HepG2 (cell line): ENCODE results near the gene RETREG2. TPM values are rescaled to one million over a fixed set of nuclear protein-coding genes. Genes with fewer than 3 reads are reported as not detected.

ENCODE experiments used
- ASH2L ChIP-seq: fragments of 300-600, 200-600 bp; sonication (generic); IDR thresholded peaks from 2 replicates; pipeline ENCODE4 v1.7.0; 2017; ENCODE audit warnings: low read depth, mild to moderate bottlenecking, moderate library complexity, mixed read lengths, low read length; ENCODE audit not compliant: insufficient read length
- CERS6 ChIP-seq: sonication (generic); formaldehyde crosslinking; IDR thresholded peaks from 2 replicates; pipeline ENCODE4 v1.5.0; 2020; ENCODE audit warnings: missing genetic modification reagents
- GLI4 ChIP-seq: sonication (generic); formaldehyde crosslinking; IDR thresholded peaks from 2 replicates; pipeline ENCODE4 v1.5.1; 2020; ENCODE audit warnings: missing genetic modification reagents, mild to moderate bottlenecking, moderate library complexity, borderline replicate concordance
- KDM5B ChIP-seq: sonication (generic); formaldehyde crosslinking; IDR thresholded peaks from 2 replicates; pipeline ENCODE4 v1.4.0; 2020; ENCODE audit warnings: missing genetic modification reagents, mild to moderate bottlenecking, borderline replicate concordance
- MED8 ChIP-seq: sonication (generic); formaldehyde crosslinking; IDR thresholded peaks from 2 replicates; pipeline ENCODE4 v1.8.1; 2023; ENCODE audit warnings: mild to moderate bottlenecking, missing genetic modification reagents; ENCODE audit not compliant: insufficient replicate concordance
- MEIS1 ChIP-seq: sonication (generic); formaldehyde crosslinking; IDR thresholded peaks from 2 replicates; pipeline ENCODE4 v1.9.0; 2021; ENCODE audit warnings: mild to moderate bottlenecking, missing genetic modification reagents, moderate library complexity, borderline replicate concordance
- NFATC3 ChIP-seq: sonication (generic); formaldehyde crosslinking; IDR thresholded peaks from 2 replicates; pipeline ENCODE4 v1.5.1; 2020; ENCODE audit warnings: mild to moderate bottlenecking, missing genetic modification reagents
- RXRA ChIP-seq: sonication (generic); formaldehyde crosslinking; IDR thresholded peaks from 2 replicates; pipeline ENCODE4 v1.5.1; 2020; ENCODE audit warnings: missing genetic modification reagents
- THAP9 ChIP-seq: sonication (generic); formaldehyde crosslinking; IDR thresholded peaks from 2 replicates; pipeline ENCODE4; 2020; ENCODE audit warnings: missing genetic modification reagents, mild to moderate bottlenecking, borderline replicate concordance
- TSC22D2 ChIP-seq: sonication (generic); formaldehyde crosslinking; IDR thresholded peaks from 2 replicates; pipeline ENCODE4 v1.5.1; 2020; ENCODE audit warnings: missing genetic modification reagents, mild to moderate bottlenecking, borderline replicate concordance
- WIZ ChIP-seq: sonication (generic); formaldehyde crosslinking; IDR thresholded peaks from 2 replicates; pipeline ENCODE4 v1.5.1; 2020; ENCODE audit warnings: mild to moderate bottlenecking, missing genetic modification reagents
- ZBTB25 ChIP-seq: IDR thresholded peaks from 2 replicates; pipeline ENCODE4 v1.6.1; 2018; ENCODE audit warnings: missing genetic modification reagents
- ZMYM2 ChIP-seq: sonication (generic); formaldehyde crosslinking; IDR thresholded peaks from 2 replicates; pipeline ENCODE4 v1.8.0; 2022; ENCODE audit warnings: mild to moderate bottlenecking, missing genetic modification reagents
- ZNF224 ChIP-seq: sonication (generic); formaldehyde crosslinking; IDR thresholded peaks from 2 replicates; pipeline ENCODE4 v1.5.0; 2020; ENCODE audit warnings: mild to moderate bottlenecking, missing genetic modification reagents
- ZNF33A ChIP-seq: sonication (generic); formaldehyde crosslinking; IDR thresholded peaks from 2 replicates; pipeline ENCODE4 v1.5.1; 2020; ENCODE audit warnings: missing genetic modification reagents, mild to moderate bottlenecking, moderate library complexity, borderline replicate concordance
- ZNF644 ChIP-seq: IDR thresholded peaks from 2 replicates; pipeline ENCODE4 v1.6.1; 2016; ENCODE audit warnings: low read depth
- polyA plus RNA-seq, 8 experiments: library from polyadenylated mRNA; depleted of rRNA in 3 of 8; stranded (reverse) in 7 of 8; unstranded in 1 of 8; fragments of >200 nt; fragmentation: Illumina TruSeq in 4 of 8; extraction: Trizol in 4 of 8; gene quantifications; 2 replicates each; pipeline versions ENCODE4 v1.2.1 to v1.2.3, GENCODE V29; 2011 to 2016; ENCODE audit warnings: low read depth in 4 of 8, missing spikeins in 1 of 8, mixed read lengths in 1 of 8; ENCODE audit not compliant: insufficient read depth in 1 of 8
- total RNA-seq, 5 experiments: library from RNA; depleted of rRNA; stranded (reverse); fragments of >200 nt; fragmentation: Illumina TruSeq; extraction: Trizol; gene quantifications; 2 replicates each; pipeline ENCODE4 v1.2.3, GENCODE V29; 2016; ENCODE audit warnings: low read depth in 1 of 5
- TF ChIP-seq, protein P1 (sequence below): sonication (generic); formaldehyde crosslinking; IDR thresholded peaks from 2 replicates; pipeline ENCODE4 v1.5.0; 2020; ENCODE audit warnings: mild to moderate bottlenecking, missing genetic modification reagents, moderate library complexity
- TF ChIP-seq, protein P2 (sequence below): IDR thresholded peaks from 2 replicates; pipeline ENCODE4 v1.6.1; 2016; ENCODE audit warnings: mild to moderate bottlenecking
- TF ChIP-seq, protein P3 (sequence below): sonication (generic); formaldehyde crosslinking; IDR thresholded peaks from 2 replicates; pipeline ENCODE4 v1.4.0; 2020; ENCODE audit warnings: missing genetic modification reagents

The RETREG2 gene
- total and polyA plus RNA-seq, 2 of the 13 experiments (the other 11 are each of a cell fraction or from before 2014, with no cell fraction given) = 86.0 to 134 TPM

DNA sequence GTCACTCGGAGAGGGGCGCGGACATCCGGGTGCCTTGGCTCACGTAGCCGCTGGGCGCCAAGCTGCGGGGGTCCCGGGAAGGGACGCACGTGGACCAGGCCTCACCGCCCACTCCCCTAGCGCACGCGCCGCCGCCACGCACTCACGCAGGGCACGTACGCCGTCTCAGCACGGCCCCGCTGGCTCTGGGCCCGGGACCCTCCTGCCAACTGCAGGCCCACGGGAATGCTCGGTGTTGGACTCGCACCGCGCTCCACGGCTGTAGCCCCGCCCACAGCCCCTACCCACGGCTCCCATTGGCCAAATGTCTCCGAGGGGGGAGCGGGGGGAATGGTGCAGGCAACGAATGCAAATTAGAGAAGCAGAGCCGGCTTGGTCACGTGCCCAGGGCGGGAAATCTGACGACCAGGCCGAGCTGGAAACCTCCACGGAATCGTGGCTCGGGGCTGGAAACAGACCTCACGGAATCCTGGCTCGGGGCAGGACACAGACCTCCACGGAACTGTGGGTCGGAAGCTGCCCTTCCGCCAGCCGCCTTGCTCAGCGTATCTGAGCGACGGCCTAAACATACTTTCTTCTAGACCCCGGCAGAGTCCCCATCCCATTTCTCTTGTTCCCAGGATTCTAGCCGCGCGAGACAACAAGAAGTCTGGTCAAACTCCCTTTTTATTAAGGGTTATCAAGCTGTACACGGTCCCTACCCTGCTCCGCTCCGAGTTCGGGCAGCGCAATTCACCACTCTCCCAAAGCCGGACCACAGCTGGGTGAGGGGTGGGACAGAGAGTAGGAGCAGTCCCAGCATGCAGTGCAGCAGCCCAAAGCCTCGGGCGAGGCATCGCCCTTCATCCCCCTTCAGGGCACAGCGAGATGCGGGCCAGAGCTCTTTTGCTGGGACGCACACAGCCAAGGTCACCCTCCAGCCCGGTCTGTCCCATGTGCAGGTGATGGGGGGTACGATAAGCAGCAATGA, 40.9 kb downstream of the RETREG2 start, which contains the start of gene ABCB6 (continued):
- TF ChIP-seq CERS6 (CRISPR knock-in tag) (peak; percentile 94), TSC22D2 (CRISPR knock-in tag) (peak; percentile 84; the same call in 1 of the 2 replicates), ZNF33A (CRISPR knock-in tag) (0 out of 2 replicates have a peak, but pooled peaks have one; percentile 9), GLI4 (peak; percentile 62; the same call in 1 of the 2 replicates), ASH2L (no peak), ZNF644 (CRISPR knock-in tag) (no peak), NFATC3 (peak; percentile 79), MEIS1 (CRISPR knock-in tag) (peak; percentile 97), WIZ (no peak), ZBTB25 (CRISPR knock-in tag) (no peak; the same call in none of the 2 replicates), MED8 (CRISPR knock-in tag) (peak; percentile 93), ZMYM2 (CRISPR knock-in tag) (peak; percentile 59; the same call in 1 of the 2 replicates), RXRA (CRISPR knock-in tag) (peak; percentile 80), ZNF224 (CRISPR knock-in tag) (peak; percentile 87), THAP9 (CRISPR knock-in tag) (peak; percentile 85), KDM5B (CRISPR knock-in tag) (peak; percentile 100)
- TF ChIP-seq, protein P1, sequence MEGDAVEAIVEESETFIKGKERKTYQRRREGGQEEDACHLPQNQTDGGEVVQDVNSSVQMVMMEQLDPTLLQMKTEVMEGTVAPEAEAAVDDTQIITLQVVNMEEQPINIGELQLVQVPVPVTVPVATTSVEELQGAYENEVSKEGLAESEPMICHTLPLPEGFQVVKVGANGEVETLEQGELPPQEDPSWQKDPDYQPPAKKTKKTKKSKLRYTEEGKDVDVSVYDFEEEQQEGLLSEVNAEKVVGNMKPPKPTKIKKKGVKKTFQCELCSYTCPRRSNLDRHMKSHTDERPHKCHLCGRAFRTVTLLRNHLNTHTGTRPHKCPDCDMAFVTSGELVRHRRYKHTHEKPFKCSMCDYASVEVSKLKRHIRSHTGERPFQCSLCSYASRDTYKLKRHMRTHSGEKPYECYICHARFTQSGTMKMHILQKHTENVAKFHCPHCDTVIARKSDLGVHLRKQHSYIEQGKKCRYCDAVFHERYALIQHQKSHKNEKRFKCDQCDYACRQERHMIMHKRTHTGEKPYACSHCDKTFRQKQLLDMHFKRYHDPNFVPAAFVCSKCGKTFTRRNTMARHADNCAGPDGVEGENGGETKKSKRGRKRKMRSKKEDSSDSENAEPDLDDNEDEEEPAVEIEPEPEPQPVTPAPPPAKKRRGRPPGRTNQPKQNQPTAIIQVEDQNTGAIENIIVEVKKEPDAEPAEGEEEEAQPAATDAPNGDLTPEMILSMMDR (CRISPR knock-in tag) = 0 out of 2 replicates have a peak, but pooled peaks have one; percentile 20
- TF ChIP-seq, protein P2, sequence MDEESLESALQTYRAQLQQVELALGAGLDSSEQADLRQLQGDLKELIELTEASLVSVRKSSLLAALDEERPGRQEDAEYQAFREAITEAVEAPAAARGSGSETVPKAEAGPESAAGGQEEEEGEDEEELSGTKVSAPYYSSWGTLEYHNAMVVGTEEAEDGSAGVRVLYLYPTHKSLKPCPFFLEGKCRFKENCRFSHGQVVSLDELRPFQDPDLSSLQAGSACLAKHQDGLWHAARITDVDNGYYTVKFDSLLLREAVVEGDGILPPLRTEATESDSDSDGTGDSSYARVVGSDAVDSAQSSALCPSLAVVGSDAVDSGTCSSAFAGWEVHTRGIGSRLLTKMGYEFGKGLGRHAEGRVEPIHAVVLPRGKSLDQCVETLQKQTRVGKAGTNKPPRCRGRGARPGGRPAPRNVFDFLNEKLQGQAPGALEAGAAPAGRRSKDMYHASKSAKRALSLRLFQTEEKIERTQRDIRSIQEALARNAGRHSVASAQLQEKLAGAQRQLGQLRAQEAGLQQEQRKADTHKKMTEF = peak; percentile 97
- TF ChIP-seq, protein P3, sequence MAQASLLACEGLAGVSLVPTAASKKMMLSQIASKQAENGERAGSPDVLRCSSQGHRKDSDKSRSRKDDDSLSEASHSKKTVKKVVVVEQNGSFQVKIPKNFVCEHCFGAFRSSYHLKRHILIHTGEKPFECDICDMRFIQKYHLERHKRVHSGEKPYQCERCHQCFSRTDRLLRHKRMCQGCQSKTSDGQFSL (CRISPR knock-in tag) = no peak; the same call in 1 of the 2 replicates
